ENCODE results near the gene DEGS1.

- no peak for TF ChIP-seq CTCF (IDR thresholded peaks at IDR 0.05)
- no peak for TF ChIP-seq POLR2A (IDR thresholded peaks at IDR 0.05)
These were observed 16.6 kb downstream of the DEGS1 start for GRCh38 chr1:224199679-224200078.
